Neural cell (in vitro differentiated cells): ENCODE measurements around the gene TMEM132E.

Source experiments
- TF ChIP-seq, protein P1 (sequence below): IDR thresholded peaks from 2 replicates; pipeline ENCODE4 v1.6.1; 2012; ENCODE audit warnings: borderline replicate concordance
- TF ChIP-seq, protein P2 (sequence below): fragments of 450-650 bp; IDR thresholded peaks from 2 replicates; pipeline ENCODE4 v1.5.1; 2014; ENCODE audit warnings: antibody characterized with exemption, mild to moderate bottlenecking, moderate library complexity; ENCODE audit not compliant: poor library complexity, severe bottlenecking

DNA sequence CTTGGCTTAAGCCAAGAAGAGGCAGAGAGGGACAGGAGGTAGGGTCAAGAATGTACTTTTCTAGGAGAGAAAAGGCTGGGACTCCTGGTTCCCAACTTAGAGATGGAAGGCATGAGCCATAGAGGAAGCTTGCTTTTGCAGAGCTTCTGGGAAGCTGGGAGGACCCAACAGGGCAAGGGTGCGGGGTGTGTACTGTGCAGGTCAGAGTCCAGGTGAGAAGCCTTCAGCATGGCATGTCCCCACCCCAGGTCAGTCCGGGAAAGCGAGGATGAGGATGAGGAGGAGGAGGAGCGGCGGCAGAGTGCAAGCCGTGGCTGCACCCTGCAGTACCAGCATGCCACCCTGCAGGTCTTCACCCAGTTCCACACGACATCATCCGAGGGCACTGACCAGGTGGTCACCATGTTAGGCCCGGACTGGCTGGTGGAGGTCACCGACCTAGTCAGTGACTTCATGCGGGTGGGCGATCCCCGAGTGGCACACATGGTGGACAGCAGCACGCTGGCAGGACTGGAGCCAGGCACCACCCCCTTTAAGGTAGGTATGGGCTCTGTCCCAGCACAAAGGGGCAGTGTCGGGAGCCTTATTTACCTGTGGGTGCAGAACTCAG, 55.3 kb downstream of the TMEM132E start:
- TF ChIP-seq, protein P1, sequence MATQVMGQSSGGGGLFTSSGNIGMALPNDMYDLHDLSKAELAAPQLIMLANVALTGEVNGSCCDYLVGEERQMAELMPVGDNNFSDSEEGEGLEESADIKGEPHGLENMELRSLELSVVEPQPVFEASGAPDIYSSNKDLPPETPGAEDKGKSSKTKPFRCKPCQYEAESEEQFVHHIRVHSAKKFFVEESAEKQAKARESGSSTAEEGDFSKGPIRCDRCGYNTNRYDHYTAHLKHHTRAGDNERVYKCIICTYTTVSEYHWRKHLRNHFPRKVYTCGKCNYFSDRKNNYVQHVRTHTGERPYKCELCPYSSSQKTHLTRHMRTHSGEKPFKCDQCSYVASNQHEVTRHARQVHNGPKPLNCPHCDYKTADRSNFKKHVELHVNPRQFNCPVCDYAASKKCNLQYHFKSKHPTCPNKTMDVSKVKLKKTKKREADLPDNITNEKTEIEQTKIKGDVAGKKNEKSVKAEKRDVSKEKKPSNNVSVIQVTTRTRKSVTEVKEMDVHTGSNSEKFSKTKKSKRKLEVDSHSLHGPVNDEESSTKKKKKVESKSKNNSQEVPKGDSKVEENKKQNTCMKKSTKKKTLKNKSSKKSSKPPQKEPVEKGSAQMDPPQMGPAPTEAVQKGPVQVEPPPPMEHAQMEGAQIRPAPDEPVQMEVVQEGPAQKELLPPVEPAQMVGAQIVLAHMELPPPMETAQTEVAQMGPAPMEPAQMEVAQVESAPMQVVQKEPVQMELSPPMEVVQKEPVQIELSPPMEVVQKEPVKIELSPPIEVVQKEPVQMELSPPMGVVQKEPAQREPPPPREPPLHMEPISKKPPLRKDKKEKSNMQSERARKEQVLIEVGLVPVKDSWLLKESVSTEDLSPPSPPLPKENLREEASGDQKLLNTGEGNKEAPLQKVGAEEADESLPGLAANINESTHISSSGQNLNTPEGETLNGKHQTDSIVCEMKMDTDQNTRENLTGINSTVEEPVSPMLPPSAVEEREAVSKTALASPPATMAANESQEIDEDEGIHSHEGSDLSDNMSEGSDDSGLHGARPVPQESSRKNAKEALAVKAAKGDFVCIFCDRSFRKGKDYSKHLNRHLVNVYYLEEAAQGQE = no peak
- TF ChIP-seq, protein P2, sequence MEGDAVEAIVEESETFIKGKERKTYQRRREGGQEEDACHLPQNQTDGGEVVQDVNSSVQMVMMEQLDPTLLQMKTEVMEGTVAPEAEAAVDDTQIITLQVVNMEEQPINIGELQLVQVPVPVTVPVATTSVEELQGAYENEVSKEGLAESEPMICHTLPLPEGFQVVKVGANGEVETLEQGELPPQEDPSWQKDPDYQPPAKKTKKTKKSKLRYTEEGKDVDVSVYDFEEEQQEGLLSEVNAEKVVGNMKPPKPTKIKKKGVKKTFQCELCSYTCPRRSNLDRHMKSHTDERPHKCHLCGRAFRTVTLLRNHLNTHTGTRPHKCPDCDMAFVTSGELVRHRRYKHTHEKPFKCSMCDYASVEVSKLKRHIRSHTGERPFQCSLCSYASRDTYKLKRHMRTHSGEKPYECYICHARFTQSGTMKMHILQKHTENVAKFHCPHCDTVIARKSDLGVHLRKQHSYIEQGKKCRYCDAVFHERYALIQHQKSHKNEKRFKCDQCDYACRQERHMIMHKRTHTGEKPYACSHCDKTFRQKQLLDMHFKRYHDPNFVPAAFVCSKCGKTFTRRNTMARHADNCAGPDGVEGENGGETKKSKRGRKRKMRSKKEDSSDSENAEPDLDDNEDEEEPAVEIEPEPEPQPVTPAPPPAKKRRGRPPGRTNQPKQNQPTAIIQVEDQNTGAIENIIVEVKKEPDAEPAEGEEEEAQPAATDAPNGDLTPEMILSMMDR = no peak
